HG03571 (cell line): ENCODE results near the gene RFT1.

Source experiments
- ATAC-seq: cut with Tn5 transposase; IDR thresholded peaks from one replicate; pipeline ENCODE4 v1.9.1; 2021; ENCODE audit not compliant: unreplicated experiment

RFT1 gene

DNA sequence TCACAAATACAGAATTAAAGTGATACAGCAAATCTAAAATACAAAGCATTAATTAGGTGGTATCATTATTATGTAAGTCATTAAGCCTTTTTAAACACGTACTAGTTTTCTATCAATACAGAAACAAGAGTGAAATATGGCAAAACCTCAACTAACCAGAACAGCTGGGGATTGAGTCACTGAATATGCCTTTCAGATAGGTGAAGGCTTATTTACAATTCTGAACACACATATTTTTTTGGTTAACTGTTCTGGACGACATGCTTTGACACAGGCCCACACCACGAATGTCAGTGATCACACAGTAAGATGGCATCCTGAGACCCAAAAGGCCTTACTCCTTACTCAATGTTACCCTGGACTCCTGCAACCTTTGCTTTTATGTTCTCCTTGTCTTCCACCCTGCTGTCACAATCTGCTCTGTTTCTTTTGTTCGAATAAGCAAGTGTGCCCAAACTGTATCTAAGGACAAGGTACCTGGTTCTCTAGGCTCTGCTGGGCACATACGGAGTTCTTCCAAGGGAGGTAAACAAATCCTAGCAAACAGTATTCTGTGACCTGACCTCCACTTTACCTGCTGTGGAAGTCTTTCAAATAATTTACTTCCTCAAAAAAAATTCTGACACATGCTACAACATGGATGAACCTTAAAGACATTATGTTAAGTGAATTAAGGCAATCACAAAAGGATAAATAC lies 91.4 kb downstream of the RFT1 start:
- no peak for ATAC-seq
